DND-41 (cell line): ENCODE data around the gene AKAP1.

ENCODE experiments used
- ATAC-seq: fragments of 200-7000 bp; cut with Tn5 transposase; 3 replicates; pipeline ENCODE4 v1.9.1; 2021; ENCODE audit warnings: low read depth; ENCODE audit not compliant: insufficient read depth
- DNase-seq: peaks from one replicate; pipeline ENCODE4 v3.0.0-alpha.2; 2020
- H2AFZ ChIP-seq: 2 replicates; pipeline ENCODE4 v1.6.0; 2012; ENCODE audit warnings: low read depth, low read length
- H3K27ac ChIP-seq: 2 replicates; pipeline ENCODE4 v1.5.1; 2012; ENCODE audit warnings: low read length, inconsistent platforms
- H3K27me3 ChIP-seq: fragments of 200-600 bp; sonication (generic); 2 replicates; pipeline ENCODE4 v1.6.0; 2012; ENCODE audit warnings: low read length, mild to moderate bottlenecking, inconsistent platforms; ENCODE audit not compliant: insufficient read depth, poor library complexity
- H3K36me3 ChIP-seq: 2 replicates; pipeline ENCODE4 v1.5.1; 2012; ENCODE audit warnings: low read length, inconsistent platforms; ENCODE audit not compliant: insufficient read depth
- H3K4me1 ChIP-seq: 2 replicates; pipeline ENCODE4 v1.5.1; 2012; ENCODE audit warnings: mild to moderate bottlenecking, low read length; ENCODE audit not compliant: insufficient read depth
- H3K4me2 ChIP-seq: 2 replicates; pipeline ENCODE4 v1.6.0; 2012; ENCODE audit warnings: mild to moderate bottlenecking, moderate library complexity, low read length, inconsistent platforms; ENCODE audit not compliant: insufficient read depth
- H3K4me3 ChIP-seq, 2 experiments: fragments of 200-600 bp in 1 of 2; shearing (Covaris generic) in 1 of 2; 2 replicates each; pipeline ENCODE4 v1.5.1; 2012 to 2016; ENCODE audit warnings: inconsistent platforms in 2 of 2, low read length in 2 of 2, mild to moderate bottlenecking in 2 of 2, low read depth in 1 of 2, moderate library complexity in 1 of 2
- H3K79me2 ChIP-seq: 2 replicates; pipeline ENCODE4 v1.6.0; 2012; ENCODE audit warnings: low read length, inconsistent platforms; ENCODE audit not compliant: insufficient read depth
- H3K9ac ChIP-seq: 2 replicates; pipeline ENCODE4 v1.6.0; 2012; ENCODE audit warnings: low read depth, mild to moderate bottlenecking, inconsistent platforms, low read length, moderate library complexity
- H3K9me3 ChIP-seq: 2 replicates; pipeline ENCODE4 v1.5.1; 2012; ENCODE audit warnings: low read length, moderate library complexity, mild to moderate bottlenecking, inconsistent platforms; ENCODE audit not compliant: insufficient read depth, severe bottlenecking
- H4K20me1 ChIP-seq: 2 replicates; pipeline ENCODE4 v1.6.0; 2012; ENCODE audit warnings: low read length; ENCODE audit not compliant: insufficient read depth
- EZH2 ChIP-seq: IDR thresholded peaks from 3 replicates; pipeline ENCODE4 v1.6.1; 2012; ENCODE audit warnings: borderline replicate concordance, low read depth, mild to moderate bottlenecking, moderate library complexity, low read length, inconsistent platforms; ENCODE audit not compliant: severe bottlenecking
- TF ChIP-seq, protein P1 (sequence below): IDR thresholded peaks from 2 replicates; pipeline ENCODE4 v1.5.1; 2012; ENCODE audit warnings: borderline replicate concordance, low read length, moderate library complexity, mild to moderate bottlenecking; ENCODE audit not compliant: poor library complexity, severe bottlenecking; ENCODE audit errors: extremely low read depth

AKAP1 gene

DNA sequence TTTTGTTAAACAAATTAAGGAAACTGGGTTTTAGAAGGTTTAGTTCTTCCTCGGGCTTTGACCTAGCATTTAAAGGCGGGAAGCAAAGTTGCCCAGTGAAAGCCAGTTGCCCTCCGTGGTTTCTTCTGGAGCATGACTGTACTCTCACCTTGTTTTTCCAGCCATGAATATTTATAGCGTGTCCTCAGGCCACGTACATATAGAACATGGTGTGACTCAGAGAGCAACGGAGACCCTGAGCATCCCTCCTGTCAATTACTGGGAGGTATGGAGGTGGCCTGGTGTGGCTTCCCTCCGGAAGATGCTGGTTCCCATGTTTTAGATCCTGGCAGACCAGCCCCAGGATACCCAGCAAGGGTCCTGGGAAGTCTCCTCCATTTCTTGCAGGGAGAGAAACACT is 48.4 kb downstream of the AKAP1 start:
- no peaks in the 10 kb centered on the region for H3K27me3 ChIP-seq
- H4K20me1 ChIP-seq: no peaks in the 10 kb centered on the region
- no peaks in the 10 kb centered on the region for H3K79me2 ChIP-seq
- TF ChIP-seq, protein P1, sequence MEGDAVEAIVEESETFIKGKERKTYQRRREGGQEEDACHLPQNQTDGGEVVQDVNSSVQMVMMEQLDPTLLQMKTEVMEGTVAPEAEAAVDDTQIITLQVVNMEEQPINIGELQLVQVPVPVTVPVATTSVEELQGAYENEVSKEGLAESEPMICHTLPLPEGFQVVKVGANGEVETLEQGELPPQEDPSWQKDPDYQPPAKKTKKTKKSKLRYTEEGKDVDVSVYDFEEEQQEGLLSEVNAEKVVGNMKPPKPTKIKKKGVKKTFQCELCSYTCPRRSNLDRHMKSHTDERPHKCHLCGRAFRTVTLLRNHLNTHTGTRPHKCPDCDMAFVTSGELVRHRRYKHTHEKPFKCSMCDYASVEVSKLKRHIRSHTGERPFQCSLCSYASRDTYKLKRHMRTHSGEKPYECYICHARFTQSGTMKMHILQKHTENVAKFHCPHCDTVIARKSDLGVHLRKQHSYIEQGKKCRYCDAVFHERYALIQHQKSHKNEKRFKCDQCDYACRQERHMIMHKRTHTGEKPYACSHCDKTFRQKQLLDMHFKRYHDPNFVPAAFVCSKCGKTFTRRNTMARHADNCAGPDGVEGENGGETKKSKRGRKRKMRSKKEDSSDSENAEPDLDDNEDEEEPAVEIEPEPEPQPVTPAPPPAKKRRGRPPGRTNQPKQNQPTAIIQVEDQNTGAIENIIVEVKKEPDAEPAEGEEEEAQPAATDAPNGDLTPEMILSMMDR: no peak
- no peak for TF ChIP-seq EZH2
- H3K9me3 ChIP-seq: no peaks in the 10 kb centered on the region
- peaks cover 22% of the 10 kb centered on the region for H3K4me1 ChIP-seq
- H2AFZ ChIP-seq: no peak overlapping the region
- H3K9ac ChIP-seq: no peak overlapping the region
- ATAC-seq (no peak), DNase-seq (no peak)
- no peaks in the 10 kb centered on the region for H3K36me3 ChIP-seq
- no peak overlapping the region for H3K27ac ChIP-seq
- H3K4me3 ChIP-seq: no peak overlapping the region
- no peak overlapping the region for H3K4me2 ChIP-seq

DNA sequence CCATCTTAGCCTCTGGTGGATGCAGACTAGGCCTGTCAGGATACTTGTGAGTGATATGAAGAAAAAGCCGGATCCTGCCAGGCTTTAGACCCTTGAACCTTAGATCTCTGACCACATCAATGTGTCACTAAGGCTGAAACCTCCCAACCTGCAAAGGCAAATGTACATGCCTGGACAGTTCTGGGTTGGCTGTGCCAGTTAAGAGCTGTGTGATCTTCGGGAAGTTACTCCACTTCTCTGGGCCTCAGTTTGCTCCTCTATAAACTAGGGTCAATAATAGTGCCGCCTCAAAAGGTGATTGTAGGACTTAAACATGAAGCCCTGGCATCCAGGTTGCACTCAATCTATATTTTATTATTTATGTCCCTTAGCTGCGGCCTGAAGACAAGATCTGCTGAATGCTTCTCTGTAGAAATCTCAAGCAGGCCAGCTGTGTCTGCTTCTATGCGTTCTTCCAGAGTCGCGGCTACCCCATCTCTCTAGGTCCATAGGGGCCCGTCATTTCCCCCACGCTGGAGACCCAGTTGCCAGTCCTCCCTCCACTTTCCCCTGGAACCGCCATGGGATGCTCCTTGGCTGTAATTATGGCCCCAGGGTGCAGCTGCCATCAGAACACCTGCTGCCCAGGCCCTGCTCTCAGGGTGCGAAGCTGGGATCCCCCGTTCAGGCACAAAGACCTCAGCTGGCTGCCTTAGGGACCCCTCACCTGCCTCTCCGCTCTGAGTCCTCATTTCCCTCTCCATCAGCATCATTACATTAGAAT is 50.2 kb downstream of the AKAP1 start:
- Histone ChIP-seq H3K79me2 (no peaks in the 10 kb centered on the region), H3K4me1 (peaks cover 22% of the 10 kb centered on the region), H3K27me3 (no peaks in the 10 kb centered on the region), H3K4me2 (no peak overlapping the region), H3K9ac (no peak overlapping the region), H3K4me3 (no peak overlapping the region), H3K9me3 (no peaks in the 10 kb centered on the region), H4K20me1 (no peaks in the 10 kb centered on the region), H3K36me3 (no peaks in the 10 kb centered on the region), H3K27ac (peak overlapping the region; percentile 52), H2AFZ (no peak overlapping the region)
- TF ChIP-seq EZH2: no peak
- TF ChIP-seq, protein P1: no peak
- DNase-seq (no peak), ATAC-seq (no peak)

GRCh38 chr17:57135789-57136291 is 50.8 kb downstream of the AKAP1 start:
- H3K4me2 ChIP-seq: no peak overlapping the region
- peaks cover 19% of the 10 kb centered on the region for H3K4me1 ChIP-seq
- H3K4me3 ChIP-seq: no peak overlapping the region
- H2AFZ ChIP-seq: no peak overlapping the region
- H3K9me3 ChIP-seq: no peaks in the 10 kb centered on the region
- DNase-seq: peak; percentile 31
- H3K79me2 ChIP-seq: no peaks in the 10 kb centered on the region
- H3K27me3 ChIP-seq: no peaks in the 10 kb centered on the region
- peak overlapping the region; percentile 52 for H3K27ac ChIP-seq
- ATAC-seq: peak; percentile 15; the same call in 1 of the 3 replicates
- no peaks in the 10 kb centered on the region for H3K36me3 ChIP-seq
- TF ChIP-seq, protein P1: no peak
- no peak for TF ChIP-seq EZH2
- H3K9ac ChIP-seq: no peak overlapping the region
- no peaks in the 10 kb centered on the region for H4K20me1 ChIP-seq
